ENCODE data around the gene GLI3. TPM values are rescaled to one million over a fixed set of nuclear protein-coding genes. Genes with fewer than 3 reads are reported as not detected.

The GLI3 gene
- total RNA-seq, 1 donor from 2014 or later, result 32.0 TPM

GRCh38 chr7:42164881-42165428 is 72.1 kb downstream of the GLI3 start:
- H3K79me2 ChIP-seq (ENCODE audit: low read depth), result peaks cover 99% of the 10 kb centered on the region
- no peaks in the 10 kb centered on the region for H3K27me3 ChIP-seq
- no peak overlapping the region for H3K9ac ChIP-seq
- no peak overlapping the region for H3K4me3 ChIP-seq
- no peaks in the 10 kb centered on the region for H3K9me3 Mint-ChIP-seq
- H3K4me1 ChIP-seq, result peaks cover 21% of the 10 kb centered on the region
- peaks cover 38% of the 10 kb centered on the region for H3K4me1 Mint-ChIP-seq
- no peaks in the 10 kb centered on the region for H3K36me3 ChIP-seq
- DNase-seq (ENCODE audit: low spot score), result no peak
- H3K27ac ChIP-seq, result no peak overlapping the region
- H3F3A ChIP-seq (ENCODE audit: low read depth), result no peaks in the 10 kb centered on the region
- H4K20me1 ChIP-seq (ENCODE audit: low read depth), result peaks cover 95% of the 10 kb centered on the region
- H3K27me3 Mint-ChIP-seq (ENCODE audit: insufficient read depth, low read depth), result peaks cover 2% of the 10 kb centered on the region
- no peak for TF ChIP-seq CTCF (IDR thresholded peaks at IDR 0.05)
- TF ChIP-seq EZH2 (IDR thresholded peaks at IDR 0.05), result no peak
- no peak for TF ChIP-seq EZH2phosphoT487 (IDR thresholded peaks at IDR 0.05)
- H3K27ac Mint-ChIP-seq, result no peak overlapping the region
- H3K4me2 ChIP-seq, result no peak overlapping the region
- H3K9me3 ChIP-seq (ENCODE audit: low read depth), result no peaks in the 10 kb centered on the region
- H3K36me3 Mint-ChIP-seq, result peaks cover 39% of the 10 kb centered on the region
- no peak overlapping the region for H2AFZ ChIP-seq (replicated peaks)
- no peak overlapping the region for H3K4me3 Mint-ChIP-seq

- no peaks in the 10 kb centered on the region for H3K36me3 ChIP-seq
- H3K9me3 ChIP-seq (ENCODE audit: low read depth), result no peaks in the 10 kb centered on the region
- H4K20me1 ChIP-seq (ENCODE audit: low read depth), result peaks cover 95% of the 10 kb centered on the region
- H3K36me3 Mint-ChIP-seq, result peaks cover 26% of the 10 kb centered on the region
- H3K4me2 ChIP-seq, result peak overlapping the region; percentile 3
- peaks cover 54% of the 10 kb centered on the region for H3K4me1 Mint-ChIP-seq
- H3K27me3 ChIP-seq, result no peaks in the 10 kb centered on the region
- H3K4me3 ChIP-seq, result no peak overlapping the region
- H3K4me1 ChIP-seq, result peaks cover 38% of the 10 kb centered on the region
- H3K27me3 Mint-ChIP-seq (ENCODE audit: insufficient read depth, low read depth), result peaks cover 2% of the 10 kb centered on the region
- H3K9me3 Mint-ChIP-seq, result no peaks in the 10 kb centered on the region
- H3K79me2 ChIP-seq (ENCODE audit: low read depth), result peaks cover 99% of the 10 kb centered on the region
- TF ChIP-seq CTCF (IDR thresholded peaks at IDR 0.05) (no peak), EZH2 (IDR thresholded peaks at IDR 0.05) (no peak), EZH2phosphoT487 (IDR thresholded peaks at IDR 0.05) (no peak)
- H3K9ac ChIP-seq, result no peak overlapping the region
- no peak overlapping the region for H3K27ac ChIP-seq
- no peak for DNase-seq (ENCODE audit: low spot score)
- no peak overlapping the region for H3K4me3 Mint-ChIP-seq
- H2AFZ ChIP-seq (replicated peaks), result no peak overlapping the region
- H3K27ac Mint-ChIP-seq, result no peak overlapping the region
- no peaks in the 10 kb centered on the region for H3F3A ChIP-seq (ENCODE audit: low read depth)
Measured at GRCh38 chr7:42162560-42163325, 74.3 kb downstream of the GLI3 start.

- Histone ChIP-seq H3K36me3 (no peaks in the 10 kb centered on the region), H3K4me3 (no peak overlapping the region), H4K20me1 (ENCODE audit: low read depth) (peaks cover 97% of the 10 kb centered on the region), H3K79me2 (ENCODE audit: low read depth) (peaks cover 100% of the 10 kb centered on the region), H3K9ac (no peak overlapping the region), H3K27me3 (no peaks in the 10 kb centered on the region), H3K4me2 (no peak overlapping the region), H3K9me3 (ENCODE audit: low read depth) (no peaks in the 10 kb centered on the region), H3K27ac (no peak overlapping the region), H2AFZ (replicated peaks) (no peak overlapping the region), H3K4me1 (peaks cover 48% of the 10 kb centered on the region), H3F3A (ENCODE audit: low read depth) (peaks cover 4% of the 10 kb centered on the region)
- Mint-ChIP-seq H3K9me3 (no peaks in the 10 kb centered on the region), H3K4me1 (peaks cover 56% of the 10 kb centered on the region), H3K4me3 (no peak overlapping the region), H3K36me3 (peaks cover 17% of the 10 kb centered on the region), H3K27ac (peak overlapping the region; percentile 30), H3K27me3 (ENCODE audit: insufficient read depth, low read depth) (peaks cover 2% of the 10 kb centered on the region)
- TF ChIP-seq CTCF (IDR thresholded peaks at IDR 0.05), result no peak
- TF ChIP-seq EZH2 (IDR thresholded peaks at IDR 0.05), result no peak
- DNase-seq (ENCODE audit: low spot score), result no peak
Measured at GRCh38 chr7:42161719-42162118, 75.3 kb downstream of the GLI3 start.

Data from neural progenitor cell (in vitro differentiated cells).